HEK293T (cell line): ENCODE data around the gene ZFP62.

ENCODE experiments used
- FOXM1 ChIP-seq: fragments of 450-650 bp; IDR thresholded peaks from 2 replicates; pipeline ENCODE4 v1.6.1; 2017; ENCODE audit warnings: mild to moderate bottlenecking, borderline replicate concordance
- NFRKB ChIP-seq: fragments of 450-650 bp; IDR thresholded peaks from 2 replicates; pipeline ENCODE4 v1.6.1; 2016; ENCODE audit warnings: mild to moderate bottlenecking, moderate library complexity
- SUZ12 ChIP-seq: fragments of 450-650 bp; IDR thresholded peaks from 2 replicates; pipeline ENCODE4 v1.6.1; 2016; ENCODE audit warnings: mild to moderate bottlenecking

DNA sequence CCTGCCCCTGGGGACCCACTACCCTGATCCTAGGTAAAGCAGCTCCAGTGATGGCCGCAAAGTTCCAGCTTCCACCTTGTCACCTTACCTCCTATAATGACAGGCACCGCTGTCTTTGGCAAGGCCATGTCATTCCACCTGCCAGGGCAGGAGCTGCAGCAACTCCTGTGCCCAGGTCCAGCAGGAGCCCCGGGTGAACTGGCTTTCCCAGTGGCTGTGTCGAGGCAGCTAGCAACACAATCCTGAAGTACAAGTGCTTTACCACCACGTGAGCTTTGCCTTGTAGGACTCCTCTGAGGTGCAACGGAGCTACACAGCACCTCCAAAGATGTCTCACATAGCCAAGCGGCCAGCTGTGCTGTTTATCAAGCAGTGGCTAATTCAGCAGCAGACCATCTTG, 37.7 kb downstream of the ZFP62 start:
- TF ChIP-seq FOXM1 = no peak
- TF ChIP-seq SUZ12 = no peak
- TF ChIP-seq NFRKB = no peak
